Suprapubic skin (tissue), 4 donors: ENCODE data around the gene MAEA.

Experiments
- CTCF ChIP-seq, 2 donors: fragments of 200-600 bp in 1 of 2; fragments of 450-650 bp in 1 of 2; sonication (generic) in 1 of 2; IDR thresholded peaks; one replicate each; pipeline ENCODE4 v1.5.1; 2016 to 2019; ENCODE audit warnings: antibody characterized with exemption in 2 of 2, mild to moderate bottlenecking in 1 of 2, moderate library complexity in 1 of 2
- POLR2A ChIP-seq, 2 donors: fragments of 450-650 bp; IDR thresholded peaks; one replicate each; pipeline ENCODE4 v1.6.1; 2017; ENCODE audit warnings: antibody characterized with exemption in 2 of 2, mild to moderate bottlenecking in 2 of 2, moderate library complexity in 2 of 2
- POLR2AphosphoS5 ChIP-seq, 3 donors: sonication (generic); formaldehyde crosslinking; IDR thresholded peaks; one replicate each; pipeline ENCODE4 v1.6.1; 2017; ENCODE audit warnings: antibody characterized with exemption in 3 of 3

- TF ChIP-seq CTCF (IDR thresholded peaks at IDR 0.05), result peak; percentile 82 to 94
- peak in 1 of 3 donors; percentile 26 for TF ChIP-seq POLR2AphosphoS5 (IDR thresholded peaks at IDR 0.05)
- no peak for TF ChIP-seq POLR2A (IDR thresholded peaks at IDR 0.05)
Measured at GRCh38 chr4:1351854-1352566, 62.3 kb downstream of the MAEA start.
